ENCODE measurements around the gene PEAK1.

DNA sequence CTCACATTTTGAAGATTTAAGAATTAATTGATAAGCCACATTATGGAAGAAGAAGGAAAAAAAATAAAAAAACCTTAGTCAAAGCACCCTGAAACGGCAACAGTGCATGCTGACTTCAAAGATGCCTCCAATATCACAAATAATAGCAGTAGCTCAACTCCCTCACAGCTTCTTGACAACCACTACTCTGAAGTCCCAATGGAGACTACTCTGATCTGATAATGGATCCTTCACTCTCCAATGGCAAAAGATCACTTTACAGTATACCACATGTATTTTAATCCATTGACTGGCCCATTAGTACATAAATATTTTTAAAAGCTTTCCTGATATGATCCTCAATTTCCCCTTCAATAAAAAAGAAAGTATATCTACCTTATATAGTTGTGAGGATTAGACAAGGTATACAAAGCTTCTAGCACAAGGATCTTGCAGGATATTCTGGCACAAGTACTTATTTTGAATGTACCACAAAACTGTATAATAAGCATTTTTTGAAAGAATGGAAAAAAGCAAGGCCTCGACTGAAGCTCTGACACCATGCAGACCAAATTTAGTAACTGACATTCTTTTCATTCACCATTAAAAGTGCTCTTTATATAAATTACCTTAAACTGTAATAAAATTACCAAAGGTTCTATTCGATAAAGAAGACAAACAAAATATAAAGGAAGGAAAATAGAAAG lies 91.9 kb downstream of the PEAK1 start:
- no peak for TF ChIP-seq POLR2A (IDR thresholded peaks at IDR 0.05; ENCODE audit: low read length)
- no peak for TF ChIP-seq CTCF (IDR thresholded peaks at IDR 0.05)
- TF ChIP-seq RFX5 (IDR thresholded peaks at IDR 0.05), result no peak
- TF ChIP-seq POLR2AphosphoS2 (conservative IDR thresholded peaks at IDR 0.05; ENCODE audit: low read length), result no peak
- no peak for TF ChIP-seq TP53 (CRISPR knock-in tag; IDR thresholded peaks at IDR 0.05)
- TF ChIP-seq MYC (IDR thresholded peaks at IDR 0.05; ENCODE audit: borderline replicate concordance, low read length), result no peak
- no peak for TF ChIP-seq NFE2L2 (conservative IDR thresholded peaks at IDR 0.05; ENCODE audit: low read length)
- TF ChIP-seq SREBF2 (IDR thresholded peaks at IDR 0.05), result no peak
- TF ChIP-seq CEBPB (IDR thresholded peaks at IDR 0.05), result no peak
- TF ChIP-seq EP300 (IDR thresholded peaks at IDR 0.05), result no peak
- no peak for TF ChIP-seq ZSCAN20 (CRISPR knock-in tag; IDR thresholded peaks at IDR 0.05)
- TF ChIP-seq MAZ (IDR thresholded peaks at IDR 0.05; ENCODE audit: borderline replicate concordance, low read depth, low read length), result no peak
- TF ChIP-seq ZFP36 (IDR thresholded peaks at IDR 0.05; ENCODE audit: borderline replicate concordance, partially characterized antibody), result no peak

Data from A549 (cell line).